ENCODE data around the gene RLN3.
A peak's percentile ranks its signal among the peaks of the same experiment; 100 is the strongest.

The RLN3 gene

GRCh38 chr19:14061081-14061749, 33.3 kb downstream of the RLN3 start:
- Histone ChIP-seq H3K9ac (ENCODE audit: low read depth, low read length) (no peak overlapping the region), H3K4me3 (ENCODE audit: low read length) (no peak overlapping the region), H3K27me3 (ENCODE audit: insufficient read depth, low read length) (peaks cover 33% of the 10 kb centered on the region), H3K9me3 (ENCODE audit: insufficient read depth, low read depth, low read length) (no peaks in the 10 kb centered on the region), H3K36me3 (ENCODE audit: insufficient read depth, low read depth, low read length) (no peaks in the 10 kb centered on the region), H3K4me1 (ENCODE audit: insufficient read depth, low read length) (no peaks in the 10 kb centered on the region), H3K27ac (ENCODE audit: low read length) (no peak overlapping the region)

GRCh38 chr19:14061751-14062557, 34.0 kb downstream of the RLN3 start, which contains the start of gene PALM3:
TSS of gene PALM3 (minus strand) at chr19:14062076. CDS start at chr19:14061980, 96 bp downstream.
- H3K27me3 ChIP-seq (ENCODE audit: insufficient read depth, low read length): peaks cover 26% of the 10 kb centered on the region
- H3K4me3 ChIP-seq (ENCODE audit: low read length): no peak within 1 kb of the TSS
- no peaks in the 10 kb centered on the region for H3K9me3 ChIP-seq (ENCODE audit: insufficient read depth, low read depth, low read length)
- no peak within 1 kb of the TSS for H3K9ac ChIP-seq (ENCODE audit: low read depth, low read length)
- H3K4me1 ChIP-seq (ENCODE audit: insufficient read depth, low read length): no peaks in the 10 kb centered on the region
- H3K27ac ChIP-seq (ENCODE audit: low read length): no peak within 1 kb of the TSS
- H3K36me3 ChIP-seq (ENCODE audit: insufficient read depth, low read depth, low read length): no peaks in the 10 kb centered on the region

DNA sequence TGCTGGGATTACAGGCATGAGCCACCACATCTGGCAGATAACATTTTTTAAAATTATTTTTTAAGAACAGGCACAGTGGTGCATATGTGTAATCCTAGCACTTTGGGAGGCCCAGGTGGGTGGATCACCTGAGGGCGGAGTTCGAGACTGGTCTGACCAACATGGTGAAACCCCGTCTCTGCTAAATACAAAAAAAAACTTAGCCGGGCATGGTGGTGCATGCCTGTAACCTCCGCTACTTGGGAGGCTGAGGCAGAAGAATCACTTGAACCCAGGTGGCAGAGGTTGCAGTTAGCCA, 34.6 kb downstream of the RLN3 start:
- H3K4me3 ChIP-seq (ENCODE audit: low read length): no peak overlapping the region
- no peak overlapping the region for H3K27ac ChIP-seq (ENCODE audit: low read length)
- H3K36me3 ChIP-seq (ENCODE audit: insufficient read depth, low read depth, low read length): no peaks in the 10 kb centered on the region
- H3K9me3 ChIP-seq (ENCODE audit: insufficient read depth, low read depth, low read length): no peaks in the 10 kb centered on the region
- H3K27me3 ChIP-seq (ENCODE audit: insufficient read depth, low read length): peaks cover 23% of the 10 kb centered on the region
- H3K4me1 ChIP-seq (ENCODE audit: insufficient read depth, low read length): no peaks in the 10 kb centered on the region
- H3K9ac ChIP-seq (ENCODE audit: low read depth, low read length): no peak overlapping the region

- Histone ChIP-seq H3K9ac (ENCODE audit: low read depth, low read length) (no peak overlapping the region), H3K27me3 (ENCODE audit: insufficient read depth, low read length) (peaks cover 19% of the 10 kb centered on the region), H3K9me3 (ENCODE audit: insufficient read depth, low read depth, low read length) (no peaks in the 10 kb centered on the region)
Observed at GRCh38 chr19:14063105-14063504, 35.2 kb downstream of the RLN3 start.

DNA sequence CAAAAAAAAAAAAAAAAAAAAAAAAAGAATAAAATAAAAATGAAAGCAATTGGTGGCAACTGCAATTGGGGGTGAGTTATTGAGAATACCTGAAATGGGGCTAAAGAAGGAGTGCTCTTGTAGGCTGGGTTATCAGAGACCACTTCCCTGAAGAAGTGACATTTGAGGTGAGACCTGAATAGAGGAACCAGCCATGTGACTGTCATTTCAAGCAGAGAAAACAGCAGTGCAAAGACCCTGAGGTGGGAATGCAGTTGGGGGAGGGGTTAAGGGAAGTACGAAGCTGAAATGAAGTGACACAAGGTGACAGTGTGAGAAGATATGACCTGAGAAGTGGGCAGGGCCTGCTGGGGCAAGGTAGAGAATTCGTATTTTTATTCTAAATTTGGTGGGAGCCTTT, 38.2 kb downstream of the RLN3 start:
- Histone ChIP-seq H3K4me3 (ENCODE audit: low read length) (no peak overlapping the region), H3K36me3 (ENCODE audit: insufficient read depth, low read depth, low read length) (no peaks in the 10 kb centered on the region), H3K4me1 (ENCODE audit: insufficient read depth, low read length) (no peaks in the 10 kb centered on the region), H3K27me3 (ENCODE audit: insufficient read depth, low read length) (peaks cover 6% of the 10 kb centered on the region; the same call in 1 of the 2 replicates), H3K9me3 (ENCODE audit: insufficient read depth, low read depth, low read length) (no peaks in the 10 kb centered on the region), H3K9ac (ENCODE audit: low read depth, low read length) (no peak overlapping the region), H3K27ac (ENCODE audit: low read length) (no peak overlapping the region)

More at GRCh38 chr19:14063105-14063504, 35.2 kb downstream of the RLN3 start:
- H3K4me3 ChIP-seq (ENCODE audit: low read length): no peak overlapping the region
- H3K4me1 ChIP-seq (ENCODE audit: insufficient read depth, low read length): no peaks in the 10 kb centered on the region
- H3K27ac ChIP-seq (ENCODE audit: low read length): no peak overlapping the region
- H3K36me3 ChIP-seq (ENCODE audit: insufficient read depth, low read depth, low read length): no peaks in the 10 kb centered on the region

DNA sequence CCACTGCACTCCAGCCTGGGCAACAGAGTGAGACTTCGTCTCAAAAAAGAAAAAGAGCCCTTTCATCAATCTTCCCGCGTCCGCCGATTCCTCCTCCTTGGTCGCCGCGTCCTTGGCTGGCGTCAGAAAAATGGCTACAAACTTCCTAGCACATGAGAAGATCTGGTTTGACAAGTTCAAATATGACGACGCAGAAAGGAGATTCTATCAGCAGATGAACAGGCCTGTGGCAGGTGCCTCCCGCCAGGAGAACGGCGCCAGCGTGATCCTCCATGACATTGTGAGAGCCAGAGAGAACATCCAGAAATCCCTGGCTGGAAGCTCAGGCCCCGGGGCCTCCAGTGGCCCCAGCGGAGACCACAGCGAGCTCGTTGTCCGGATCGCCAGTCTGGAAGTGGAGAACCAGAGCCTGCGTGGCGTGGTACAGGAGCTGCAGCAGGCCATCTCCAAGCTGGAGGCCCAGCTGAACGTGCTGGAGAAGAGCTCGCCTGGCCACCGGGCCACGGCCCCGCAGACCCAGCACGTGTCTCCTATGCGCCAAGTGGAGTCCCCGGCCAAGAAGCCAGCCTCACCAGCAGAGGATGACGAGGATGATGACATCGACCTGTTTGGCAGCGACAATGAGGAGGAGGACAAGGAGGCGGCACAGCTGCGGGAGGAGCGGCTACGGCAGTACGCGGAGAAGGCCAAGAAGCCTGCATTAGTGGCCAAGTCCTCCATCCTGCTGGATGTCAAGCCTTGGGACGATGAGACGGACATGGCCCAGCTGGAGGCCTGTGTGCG, 42.5 kb downstream of the RLN3 start:
- Histone ChIP-seq H3K27ac (ENCODE audit: low read length) (no peak overlapping the region), H3K9me3 (ENCODE audit: insufficient read depth, low read depth, low read length) (no peaks in the 10 kb centered on the region), H3K27me3 (ENCODE audit: insufficient read depth, low read length) (peaks cover 45% of the 10 kb centered on the region), H3K4me1 (ENCODE audit: insufficient read depth, low read length) (no peaks in the 10 kb centered on the region; the same call in 1 of the 2 replicates), H3K36me3 (ENCODE audit: insufficient read depth, low read depth, low read length) (no peaks in the 10 kb centered on the region), H3K4me3 (ENCODE audit: low read length) (no peak overlapping the region), H3K9ac (ENCODE audit: low read depth, low read length) (no peak overlapping the region)

DNA sequence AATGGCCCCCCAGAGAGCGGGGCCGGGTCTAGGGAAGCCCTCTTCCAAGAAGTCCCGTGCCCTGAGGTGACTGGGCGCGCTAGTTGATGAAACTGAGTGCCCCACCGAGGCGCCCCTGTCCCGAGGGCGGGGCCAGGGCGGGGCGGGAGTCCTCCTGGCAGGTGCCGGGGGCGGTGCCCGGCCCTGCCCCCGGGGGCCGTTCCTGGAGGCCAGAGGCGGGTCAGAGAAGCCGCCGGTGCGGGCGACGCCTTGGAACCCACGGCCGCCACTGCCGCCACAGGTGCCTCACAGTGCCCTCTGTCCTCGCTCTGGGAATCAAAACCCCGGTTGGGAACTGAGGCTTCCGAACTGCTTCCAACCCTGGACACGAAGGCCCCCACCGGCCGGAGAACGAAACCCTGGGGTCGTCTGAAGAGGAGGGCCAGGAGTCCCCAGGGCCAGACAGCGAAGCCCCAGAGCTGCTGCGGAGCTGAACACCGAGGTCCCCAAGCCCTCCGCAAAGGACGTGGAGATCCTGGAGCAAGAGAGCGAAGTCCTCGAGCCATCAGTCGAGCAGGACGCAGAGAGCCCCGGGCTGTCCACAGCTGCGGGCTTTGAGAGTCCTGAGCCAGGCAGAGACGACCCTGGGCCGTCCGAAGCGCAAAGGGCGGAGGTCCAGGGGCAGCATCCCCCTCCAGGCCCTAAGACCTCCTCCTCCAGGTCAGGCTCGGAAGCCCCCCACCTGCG, 44.8 kb downstream of the RLN3 start, which contains the start of gene MISP3:
Gene MISP3, plus strand, starts transcription at position 252 of the 726 bp plus-strand sequence. CDS start 524 bp downstream, outside the sequence.
- no peaks in the 10 kb centered on the region for H3K9me3 ChIP-seq (ENCODE audit: insufficient read depth, low read depth, low read length)
- H3K36me3 ChIP-seq (ENCODE audit: insufficient read depth, low read depth, low read length): no peaks in the 10 kb centered on the region
- H3K4me3 ChIP-seq (ENCODE audit: low read length): peak within 1 kb of the TSS; percentile 69
- H3K9ac ChIP-seq (ENCODE audit: low read depth, low read length): no peak within 1 kb of the TSS
- no peak within 1 kb of the TSS for H3K27ac ChIP-seq (ENCODE audit: low read length)
- no peaks in the 10 kb centered on the region; the same call in 1 of the 2 replicates for H3K4me1 ChIP-seq (ENCODE audit: insufficient read depth, low read length)
- H3K27me3 ChIP-seq (ENCODE audit: insufficient read depth, low read length): peaks cover 62% of the 10 kb centered on the region

DNA sequence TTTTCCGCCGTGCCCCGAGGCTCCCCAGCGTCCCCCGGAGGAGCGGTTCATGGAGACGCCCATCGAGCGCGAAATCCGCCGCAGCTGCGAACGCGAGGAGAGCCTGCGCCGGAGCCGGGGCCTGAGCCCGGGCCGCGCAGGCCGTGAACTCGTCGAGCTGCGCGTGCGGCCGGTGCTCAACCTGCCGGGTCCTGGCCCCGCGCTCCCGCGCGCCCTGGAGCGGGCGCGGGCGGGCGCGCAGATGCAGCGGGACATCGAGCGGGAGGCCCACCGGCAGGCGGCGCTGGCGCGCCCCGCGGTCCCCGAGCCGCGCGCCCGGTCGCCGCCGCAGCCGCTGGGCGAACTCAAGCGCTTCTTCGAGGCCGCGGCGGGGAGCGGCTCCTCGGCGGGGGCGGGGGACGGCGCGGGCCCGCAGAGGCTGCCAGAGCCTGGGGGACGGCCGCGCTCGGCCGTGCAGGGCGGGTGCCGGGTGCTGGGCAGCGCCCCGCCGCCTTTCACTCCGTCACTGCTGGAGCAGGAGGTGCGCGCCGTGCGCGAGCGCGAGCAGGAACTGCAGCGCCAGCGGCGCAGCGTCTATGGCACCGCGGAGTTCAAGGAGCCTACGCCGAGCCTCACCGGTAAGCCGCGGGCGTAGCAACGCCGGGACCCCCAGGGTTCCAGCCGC, 45.4 kb downstream of the RLN3 start:
- Histone ChIP-seq H3K27me3 (ENCODE audit: insufficient read depth, low read length) (peaks cover 67% of the 10 kb centered on the region), H3K4me3 (ENCODE audit: low read length) (peak overlapping the region; percentile 69), H3K27ac (ENCODE audit: low read length) (no peak overlapping the region), H3K4me1 (ENCODE audit: insufficient read depth, low read length) (no peaks in the 10 kb centered on the region; the same call in 1 of the 2 replicates), H3K9me3 (ENCODE audit: insufficient read depth, low read depth, low read length) (no peaks in the 10 kb centered on the region), H3K36me3 (ENCODE audit: insufficient read depth, low read depth, low read length) (no peaks in the 10 kb centered on the region), H3K9ac (ENCODE audit: low read depth, low read length) (no peak overlapping the region)

DNA sequence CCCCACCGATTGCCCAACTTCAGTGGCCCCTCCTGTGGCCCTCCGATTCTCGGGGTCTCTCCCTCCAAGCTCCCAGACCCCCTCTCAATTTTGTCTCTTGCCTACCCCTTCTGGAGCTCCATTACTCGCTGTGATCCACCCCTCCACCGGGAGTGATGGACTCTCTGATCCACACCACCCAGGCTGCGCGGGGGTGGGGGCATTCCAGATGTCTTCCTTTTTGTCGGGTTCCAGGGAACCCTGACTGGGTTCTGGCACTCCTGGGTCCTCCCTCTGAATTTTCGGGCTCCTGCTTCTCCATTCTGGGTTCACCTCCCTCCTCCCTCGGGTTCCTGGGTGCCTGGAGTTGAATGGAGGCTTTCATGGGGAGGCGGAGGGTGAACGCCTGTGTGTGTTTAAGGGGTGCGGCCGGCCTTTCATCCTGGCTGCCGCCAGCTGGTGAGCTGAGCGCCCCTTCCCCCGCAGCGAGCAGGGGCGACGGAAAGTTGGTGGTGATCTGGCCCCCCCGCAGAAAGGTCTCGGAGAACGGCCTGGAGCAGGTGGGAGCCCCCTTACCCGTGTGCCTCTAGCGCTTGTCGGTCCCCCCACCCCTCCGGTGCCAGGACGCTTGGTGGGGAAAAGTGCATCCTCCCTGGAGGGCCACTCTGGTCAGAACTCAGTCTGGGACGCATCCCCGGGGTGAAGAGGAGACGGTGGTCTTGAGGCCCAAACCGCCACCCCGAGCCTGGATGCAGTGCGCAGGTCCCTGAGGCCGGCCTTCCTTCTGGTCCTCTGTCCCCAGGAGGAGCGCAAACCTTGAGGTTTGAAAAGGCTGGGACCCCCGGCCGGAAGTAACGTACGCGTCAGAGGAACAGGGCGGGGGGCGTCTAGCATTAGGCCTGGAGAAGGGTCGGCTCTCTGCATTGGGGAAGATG, 46.2 kb downstream of the RLN3 start:
- no peaks in the 10 kb centered on the region for H3K36me3 ChIP-seq (ENCODE audit: insufficient read depth, low read depth, low read length)
- no peaks in the 10 kb centered on the region for H3K9me3 ChIP-seq (ENCODE audit: insufficient read depth, low read depth, low read length)
- peaks cover 67% of the 10 kb centered on the region for H3K27me3 ChIP-seq (ENCODE audit: insufficient read depth, low read length)
- no peaks in the 10 kb centered on the region; the same call in 1 of the 2 replicates for H3K4me1 ChIP-seq (ENCODE audit: insufficient read depth, low read length)
- H3K4me3 ChIP-seq (ENCODE audit: low read length): peak overlapping the region; percentile 69
- no peak overlapping the region for H3K9ac ChIP-seq (ENCODE audit: low read depth, low read length)
- H3K27ac ChIP-seq (ENCODE audit: low read length): no peak overlapping the region

- H3K9ac ChIP-seq (ENCODE audit: low read depth, low read length): no peak overlapping the region
- no peaks in the 10 kb centered on the region for H3K36me3 ChIP-seq (ENCODE audit: insufficient read depth, low read depth, low read length)
- no peaks in the 10 kb centered on the region; the same call in 1 of the 2 replicates for H3K4me1 ChIP-seq (ENCODE audit: insufficient read depth, low read length)
- no peak overlapping the region for H3K4me3 ChIP-seq (ENCODE audit: low read length)
- H3K27me3 ChIP-seq (ENCODE audit: insufficient read depth, low read length): peaks cover 47% of the 10 kb centered on the region
- no peak overlapping the region for H3K27ac ChIP-seq (ENCODE audit: low read length)
- no peaks in the 10 kb centered on the region for H3K9me3 ChIP-seq (ENCODE audit: insufficient read depth, low read depth, low read length)
Observed at GRCh38 chr19:14078411-14078810, 50.5 kb downstream of the RLN3 start.

All from iPS-20b (cell line).